HG03558 (cell line): Measurements from ENCODE around the gene LRRN4.
"Not testable (repeated sequence)": the region's sequence is repeated elsewhere in the genome, so short reads cannot be mapped to it uniquely, and the experiment has no call there.

Experiments
- ATAC-seq: cut with Tn5 transposase; IDR thresholded peaks from one replicate; pipeline ENCODE4 v1.9.1; 2021; ENCODE audit warnings: moderate number of reproducible peaks; ENCODE audit not compliant: unreplicated experiment; ENCODE audit errors: extremely low read depth

LRRN4 gene

DNA sequence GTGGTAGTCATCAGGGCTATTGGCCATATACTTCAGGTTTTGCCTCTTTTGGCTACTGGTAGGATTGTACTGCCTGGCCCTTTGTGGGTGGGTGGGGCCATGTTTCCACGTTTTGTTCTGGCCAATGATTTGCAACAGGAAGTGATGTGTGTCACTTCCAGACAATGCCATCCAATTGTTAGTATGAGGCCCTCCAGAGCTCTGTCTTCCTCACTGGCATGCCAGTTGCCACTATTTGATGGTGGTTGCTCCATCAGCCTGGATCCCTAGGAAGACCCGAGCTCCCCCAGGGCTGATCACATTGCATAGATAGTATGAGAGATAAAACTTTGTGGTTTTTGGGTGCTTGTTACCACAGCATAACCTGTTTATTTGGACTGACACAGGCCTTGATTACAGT lies 7.7 kb upstream of the LRRN4 start:
- no peak for ATAC-seq

DNA sequence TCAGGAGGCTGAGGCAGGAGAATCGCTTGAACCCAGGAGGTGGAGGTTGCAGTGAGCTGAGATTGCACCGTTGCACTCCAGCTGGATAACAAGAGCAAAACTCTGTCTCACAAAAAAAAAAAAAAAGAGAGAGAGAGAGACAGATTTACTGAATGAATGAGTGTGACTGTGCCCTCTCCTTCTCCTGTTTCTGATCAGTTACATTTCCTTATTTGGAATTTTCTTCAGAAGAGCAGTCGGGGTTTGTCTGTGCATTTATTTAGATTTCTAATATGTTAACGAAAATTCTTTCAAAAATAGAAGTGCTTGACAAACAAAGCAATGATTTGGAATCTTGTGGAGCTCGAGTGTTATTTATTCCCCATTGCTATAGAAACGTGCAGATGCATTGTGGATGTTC lies 6.4 kb upstream of the LRRN4 start:
- no peak for ATAC-seq

DNA sequence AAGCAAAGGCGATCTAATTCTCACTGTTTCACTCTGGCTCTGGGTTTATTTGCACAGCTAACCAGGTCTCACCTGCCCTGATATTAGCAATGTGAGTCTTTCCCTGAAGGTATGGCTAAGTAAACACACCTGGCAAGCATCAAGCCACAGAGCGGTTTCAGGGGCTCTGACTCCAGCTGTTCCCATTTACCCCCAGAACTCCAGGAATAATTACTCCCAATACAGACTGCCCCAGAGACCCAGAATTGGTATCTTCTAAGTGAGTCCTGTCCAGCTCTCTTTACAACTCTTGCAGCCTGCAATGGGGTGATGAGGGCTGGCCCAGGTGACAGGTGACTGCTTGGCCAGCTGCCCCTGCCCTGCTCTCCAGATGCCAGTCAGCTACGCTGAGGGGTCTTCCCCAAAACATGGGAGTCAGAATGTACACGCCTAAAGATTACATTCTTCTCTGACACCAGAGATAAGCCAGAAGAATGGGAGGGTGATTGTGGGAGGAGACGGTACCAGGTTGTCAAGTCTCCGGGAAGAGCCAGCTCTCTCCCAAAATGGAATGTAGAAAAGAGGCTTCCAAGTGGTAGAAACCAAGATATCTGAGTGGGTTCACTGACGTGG lies 4.9 kb upstream of the LRRN4 start:
- no peak for ATAC-seq

DNA sequence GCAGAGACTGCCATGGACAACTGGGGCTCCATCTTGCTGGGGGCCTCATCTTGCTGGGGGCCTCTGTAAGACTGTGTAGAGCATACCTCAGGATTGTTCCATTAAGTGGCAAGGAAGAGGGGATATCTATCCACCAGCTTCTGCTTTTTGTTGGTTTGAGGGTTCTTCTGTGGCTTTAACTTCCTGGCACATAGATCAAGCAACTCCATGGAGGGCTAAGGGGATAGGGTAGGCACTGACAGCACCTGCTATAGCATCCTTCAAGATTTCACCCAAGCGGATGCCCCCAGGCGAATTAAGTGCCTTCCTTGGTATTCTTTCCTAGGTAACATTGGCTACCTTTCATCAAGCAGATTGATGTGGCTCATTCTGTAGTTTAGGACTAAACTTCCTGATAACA lies 3.8 kb upstream of the LRRN4 start:
- no peak for ATAC-seq

DNA sequence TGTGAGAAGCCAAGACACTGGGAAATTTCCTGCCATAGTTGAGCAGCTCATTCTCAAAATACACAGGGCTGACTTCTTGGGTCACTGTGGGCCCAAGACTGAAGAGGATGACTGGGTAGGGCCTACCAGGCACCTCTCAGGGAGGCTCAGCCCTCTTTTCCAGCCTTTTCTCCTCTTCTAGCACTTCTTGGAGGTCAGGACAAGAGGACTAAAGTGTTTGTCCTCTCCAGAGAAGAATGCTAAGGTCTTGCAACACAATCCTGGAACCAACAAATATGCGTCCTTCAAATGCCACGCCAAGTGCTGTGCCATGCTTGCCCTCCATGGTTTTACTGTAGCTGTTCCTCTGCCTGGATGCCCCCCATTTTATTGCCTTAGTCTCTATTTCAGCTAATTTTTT lies 3.3 kb upstream of the LRRN4 start:
- no peak for ATAC-seq

DNA sequence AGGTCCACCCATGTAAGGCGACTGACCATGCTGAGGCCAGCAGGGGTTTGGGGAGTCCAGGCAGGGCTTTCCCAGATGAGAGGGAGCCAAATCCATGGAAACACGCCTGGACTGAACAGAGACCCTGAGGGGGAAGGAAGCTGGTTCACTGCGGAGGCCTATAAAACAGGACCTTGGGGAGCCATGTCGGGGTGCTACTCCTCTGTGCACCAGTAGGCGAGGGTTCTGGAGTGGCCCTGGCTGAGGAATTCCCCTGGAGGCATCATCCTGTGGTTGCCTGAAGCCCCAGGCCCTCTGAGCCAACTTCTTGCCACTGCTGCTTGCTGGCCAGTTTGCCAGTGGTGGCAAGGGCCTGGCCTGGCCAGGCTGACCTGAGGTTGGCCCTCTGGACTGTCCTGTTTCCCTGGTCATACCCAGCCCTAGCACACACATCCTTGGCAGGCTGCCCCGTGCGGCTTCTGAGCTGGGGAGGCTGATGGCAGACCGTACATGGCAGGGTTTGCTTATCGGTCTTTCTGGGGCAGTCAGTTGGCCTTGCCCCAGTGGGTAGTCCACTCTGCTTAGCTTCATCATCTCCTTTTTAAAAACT lies 2.2 kb upstream of the LRRN4 start:
- ATAC-seq, result no peak

DNA sequence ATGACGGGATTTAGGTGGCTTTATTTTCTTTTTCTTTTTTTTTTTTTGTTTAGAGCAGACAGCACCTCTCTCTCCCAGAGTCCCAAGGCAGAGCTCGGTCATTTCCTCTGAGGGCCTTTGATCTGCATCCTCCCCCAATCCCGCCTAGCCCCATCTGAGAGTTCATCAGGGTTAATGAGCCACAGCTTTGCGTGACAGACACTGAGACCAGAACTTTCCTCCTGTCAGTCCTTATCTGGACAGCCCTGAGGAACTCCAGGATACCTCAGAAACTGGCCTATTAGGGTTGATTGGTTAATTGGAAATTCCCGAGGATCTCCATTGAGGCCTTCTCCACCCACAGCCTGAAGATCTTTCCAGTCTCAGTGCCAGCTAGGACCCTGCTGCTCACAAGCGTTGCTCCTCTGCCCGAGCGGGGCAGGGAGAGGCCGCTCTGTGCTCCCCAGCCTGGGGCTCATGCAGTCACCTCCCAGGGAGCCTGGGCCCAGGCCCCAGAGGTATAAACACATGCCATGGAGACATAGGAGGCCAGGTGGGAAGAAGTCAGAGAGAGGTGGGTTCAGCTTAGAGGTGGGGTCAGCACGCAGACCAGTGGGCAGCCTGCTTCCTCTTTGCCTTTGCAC lies 1.4 kb upstream of the LRRN4 start:
- no peak for ATAC-seq

DNA sequence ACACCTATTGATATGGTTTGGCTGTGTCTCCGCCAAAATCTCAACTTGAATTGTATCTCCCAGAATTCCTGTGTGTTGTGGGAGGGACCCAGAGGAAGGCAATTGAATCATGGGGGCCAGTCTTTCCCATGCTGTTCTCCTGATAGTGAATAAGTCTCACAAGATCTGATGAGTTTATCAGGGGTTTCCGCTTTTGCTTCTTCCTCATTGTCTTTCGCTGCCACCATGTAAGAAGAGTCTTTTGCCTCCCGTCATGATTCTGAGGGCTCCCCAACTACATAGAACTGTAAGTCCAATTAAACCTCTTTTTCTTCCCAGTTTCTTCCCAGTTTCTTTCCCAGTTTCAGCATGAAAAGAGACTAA lies 810 bp upstream of the LRRN4 start:
- ATAC-seq, result not testable (repeated sequence)

DNA sequence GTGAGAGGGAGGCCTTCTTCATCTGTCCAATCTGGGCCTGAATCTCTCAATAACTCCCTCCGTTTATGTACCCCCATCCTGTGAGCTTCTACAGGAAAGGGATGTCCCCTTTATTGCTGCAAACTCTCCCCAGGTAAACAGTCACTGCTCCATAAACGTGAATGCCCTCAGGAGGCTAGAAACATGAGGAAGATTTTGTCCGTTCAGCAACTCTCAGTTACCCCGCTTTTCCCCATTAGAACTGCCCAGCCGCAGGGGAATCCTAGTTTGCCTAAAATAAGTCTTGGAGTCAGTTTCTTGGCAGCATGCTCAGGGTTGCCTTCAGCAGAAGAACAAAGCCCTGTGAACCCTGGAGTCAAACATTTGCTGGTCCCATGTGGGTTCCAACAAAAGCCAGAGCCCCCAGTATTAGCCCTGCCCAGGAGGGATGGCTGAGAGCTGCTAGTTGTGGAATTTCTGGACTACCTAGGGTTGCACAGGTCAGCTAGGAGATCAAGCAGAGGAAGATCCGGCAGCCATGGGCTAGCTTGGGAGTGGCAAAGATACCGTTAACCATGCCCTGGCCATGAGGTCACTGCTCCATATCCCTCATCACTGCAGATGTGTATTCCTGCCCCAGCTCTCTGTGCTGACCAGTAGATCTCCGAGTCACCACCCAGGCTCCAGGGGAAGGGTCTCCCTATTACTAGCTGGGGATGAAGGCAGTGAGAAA lies 640 bp downstream of the LRRN4 start:
- ATAC-seq, result no peak

DNA sequence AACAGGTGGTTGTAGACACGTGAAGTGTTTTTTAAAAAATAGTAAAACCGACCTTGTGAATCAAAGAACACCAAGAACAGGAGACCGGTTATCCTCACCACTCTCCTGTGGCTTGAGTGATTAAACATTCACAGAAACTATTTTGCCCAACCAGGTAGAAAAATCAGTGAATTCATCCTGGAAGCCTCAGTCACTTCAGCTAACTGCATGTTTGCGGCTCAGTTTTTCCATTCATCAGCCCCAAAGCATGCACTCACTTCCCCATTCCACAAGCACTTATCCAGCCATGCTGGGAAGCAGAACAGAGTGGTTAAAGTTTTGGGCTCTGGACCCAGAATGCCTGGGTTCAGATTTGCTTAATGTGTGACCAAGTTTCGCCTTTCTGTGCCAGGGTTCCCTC lies 2.4 kb downstream of the LRRN4 start:
- no peak for ATAC-seq

DNA sequence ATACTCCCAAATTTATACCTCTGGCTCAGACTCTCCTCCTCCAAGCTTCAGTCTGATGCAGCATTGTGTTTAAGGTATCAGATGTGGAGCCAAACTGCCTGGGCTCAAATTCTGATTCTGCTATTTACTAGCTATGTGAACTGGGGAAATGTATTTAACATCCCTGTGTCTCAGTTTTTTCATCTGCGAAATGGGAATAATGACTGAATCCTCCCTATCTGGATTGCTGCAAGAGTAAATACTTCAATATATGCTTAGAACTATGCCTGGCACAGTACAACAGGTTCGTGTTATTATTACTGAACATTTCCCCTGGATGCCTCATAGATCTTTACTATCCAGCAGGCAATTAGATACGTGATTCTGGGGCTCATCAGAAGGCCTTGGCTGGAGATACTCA lies 5.5 kb downstream of the LRRN4 start:
- ATAC-seq, result no peak

DNA sequence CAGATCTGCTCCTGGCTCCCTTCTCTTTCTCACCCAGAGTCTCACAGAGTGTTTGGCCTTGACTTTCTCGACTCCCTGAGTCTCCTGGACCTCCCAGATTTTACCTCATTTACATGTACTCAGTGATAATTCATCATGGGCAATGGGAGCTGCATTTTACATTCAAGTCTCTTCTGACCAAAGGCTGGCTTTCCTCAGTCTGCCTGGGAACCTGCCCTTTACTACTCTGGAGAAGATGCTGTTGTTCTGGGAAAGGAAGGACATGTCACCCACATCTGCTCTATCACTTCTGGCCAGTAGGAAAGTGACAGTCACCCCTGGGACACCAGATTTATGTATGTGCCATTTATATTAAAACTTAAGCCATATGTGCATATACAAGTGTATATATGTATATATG lies 7.4 kb downstream of the LRRN4 start:
- no peak for ATAC-seq

DNA sequence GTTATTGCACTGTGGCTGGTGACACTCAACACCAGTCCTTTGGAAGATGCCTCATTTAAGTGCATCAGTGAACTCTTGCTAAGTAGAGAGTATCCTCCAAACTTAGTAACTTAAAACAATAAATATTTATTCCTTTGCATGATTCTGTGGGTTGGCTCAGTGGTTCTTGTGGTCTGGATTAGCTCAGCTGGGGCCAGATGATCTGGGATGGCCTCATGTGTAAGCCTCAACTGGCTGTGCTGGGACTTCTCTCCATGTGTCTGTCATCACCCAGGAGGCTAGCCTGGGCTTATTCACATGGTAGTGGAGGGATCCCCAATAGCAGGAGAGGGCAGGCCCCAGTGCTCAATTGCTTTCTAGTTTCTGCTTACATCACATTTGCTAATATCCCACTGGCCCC lies 8.3 kb downstream of the LRRN4 start:
- ATAC-seq, result no peak

DNA sequence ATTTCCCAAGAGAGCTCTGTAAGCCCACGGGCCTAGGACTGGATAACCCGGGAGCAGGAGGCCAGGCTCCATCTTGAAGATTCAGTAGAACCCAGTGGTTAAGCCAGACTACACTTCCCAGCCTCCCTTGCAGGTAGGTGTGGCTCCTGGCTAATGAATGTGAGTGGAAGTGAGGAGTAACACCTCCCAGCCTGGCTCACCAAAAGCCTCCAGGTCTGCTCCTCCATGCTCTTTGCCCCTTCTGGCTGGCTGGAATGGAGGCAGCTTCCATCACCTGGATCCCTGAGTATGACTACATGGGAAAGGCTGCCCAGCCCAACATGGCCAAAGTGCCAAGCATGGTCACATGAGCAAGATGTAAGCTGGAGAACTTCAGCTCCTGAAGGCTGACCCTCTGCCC lies 9.7 kb downstream of the LRRN4 start:
- ATAC-seq, result no peak

DNA sequence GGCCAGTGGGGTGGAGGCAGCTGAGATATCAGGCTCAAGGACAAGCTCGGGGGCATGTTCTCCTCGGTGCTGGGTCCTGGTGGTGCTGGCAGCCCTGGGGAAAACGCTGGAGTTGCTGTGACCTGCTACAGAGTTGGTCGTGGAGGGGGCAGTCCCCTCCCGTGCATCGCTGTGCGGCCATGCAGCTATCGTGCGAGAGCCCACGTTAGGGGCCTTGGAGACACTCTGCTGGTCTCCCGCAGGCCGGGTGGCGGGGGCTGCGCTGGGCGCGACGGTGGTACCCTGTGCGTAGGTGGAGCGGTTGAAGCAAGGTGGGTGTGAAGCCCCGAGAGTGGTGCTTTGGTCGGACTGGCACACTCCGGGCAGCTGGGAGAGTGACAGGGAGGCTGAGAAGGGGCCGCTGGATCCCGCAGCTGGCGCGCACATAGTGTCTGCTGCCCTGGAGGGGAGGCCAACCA lies 12.0 kb downstream of the LRRN4 start:
- ATAC-seq, result no peak

DNA sequence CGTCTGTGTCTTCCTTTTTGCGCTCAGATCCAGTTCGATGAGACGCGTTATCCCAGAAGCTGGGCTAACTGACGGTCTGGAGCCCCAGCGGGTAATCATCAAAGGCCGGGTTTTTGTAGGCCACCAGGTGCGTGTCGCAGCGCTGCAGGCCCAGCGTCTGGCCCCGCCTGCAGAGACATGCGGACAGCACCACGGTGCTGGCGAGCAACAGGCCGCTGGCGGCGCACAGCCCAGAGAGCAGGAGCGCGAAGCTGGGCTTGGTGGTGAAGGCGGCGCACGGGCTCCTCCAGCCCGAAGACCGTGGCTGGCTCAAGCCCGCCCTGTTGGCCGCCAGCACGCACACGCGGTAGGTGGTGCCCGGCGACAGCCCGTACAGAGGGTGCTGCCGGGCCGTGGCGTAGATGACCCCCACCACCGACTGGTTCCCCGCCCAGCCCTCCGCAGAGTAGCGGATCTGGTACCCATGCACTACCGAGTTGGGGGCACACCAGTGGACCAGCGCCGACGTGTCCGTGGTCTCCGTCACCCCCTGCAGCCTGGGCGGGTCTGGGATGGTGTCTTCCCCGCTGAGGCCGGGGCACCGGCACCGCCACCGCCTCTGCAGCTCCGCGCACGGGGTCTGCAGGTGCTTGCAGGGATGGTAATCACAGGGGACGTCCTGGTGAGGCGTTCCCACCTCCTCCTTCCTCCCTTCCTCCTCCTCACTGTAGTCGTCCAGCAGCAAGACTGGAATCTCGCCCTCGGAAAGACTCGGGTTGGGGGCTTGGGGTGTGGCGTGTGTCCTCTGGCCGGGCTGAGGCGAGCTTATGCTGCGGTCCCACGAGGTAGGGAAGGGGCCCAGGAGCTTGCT lies 12.7 kb downstream of the LRRN4 start:
- no peak for ATAC-seq

DNA sequence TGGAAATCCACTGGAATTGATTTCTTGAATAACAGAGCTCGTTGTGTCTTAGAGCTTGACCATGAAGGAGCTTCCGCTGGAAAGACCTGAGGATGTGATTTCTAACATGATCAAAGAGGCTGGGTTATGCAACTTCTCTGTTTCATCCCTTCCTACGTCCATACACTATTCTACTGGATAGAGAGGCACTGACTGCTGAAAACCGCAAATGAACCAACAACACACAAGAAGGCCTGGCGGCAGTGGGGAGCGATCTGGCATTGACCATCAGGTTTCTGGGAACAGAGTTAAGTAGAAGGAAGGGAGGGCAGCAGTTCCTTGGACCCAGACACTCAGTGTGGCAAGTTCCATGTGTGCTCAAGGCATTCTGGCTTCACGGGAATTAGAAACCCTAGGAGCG lies 13.3 kb downstream of the LRRN4 start:
- no peak for ATAC-seq

DNA sequence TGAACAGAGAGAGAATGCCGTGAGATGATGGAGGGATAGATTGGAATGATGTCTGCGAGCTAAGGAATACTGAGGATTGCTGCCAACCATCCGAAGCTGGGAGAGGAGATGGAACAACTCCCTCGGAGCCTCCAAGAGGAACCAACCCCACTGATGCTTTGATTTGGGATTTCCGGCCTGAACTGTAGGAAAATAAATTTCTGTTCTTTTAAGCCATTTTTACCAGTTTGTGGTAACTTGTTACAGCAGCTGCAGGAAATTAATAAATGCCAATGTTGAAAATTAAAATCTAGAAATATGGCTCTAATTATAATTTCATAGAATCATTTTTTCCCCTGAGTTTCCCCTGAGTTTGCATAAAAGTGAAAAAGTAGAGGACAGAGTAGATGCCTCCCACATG lies 14.1 kb downstream of the LRRN4 start:
- ATAC-seq, result no peak

DNA sequence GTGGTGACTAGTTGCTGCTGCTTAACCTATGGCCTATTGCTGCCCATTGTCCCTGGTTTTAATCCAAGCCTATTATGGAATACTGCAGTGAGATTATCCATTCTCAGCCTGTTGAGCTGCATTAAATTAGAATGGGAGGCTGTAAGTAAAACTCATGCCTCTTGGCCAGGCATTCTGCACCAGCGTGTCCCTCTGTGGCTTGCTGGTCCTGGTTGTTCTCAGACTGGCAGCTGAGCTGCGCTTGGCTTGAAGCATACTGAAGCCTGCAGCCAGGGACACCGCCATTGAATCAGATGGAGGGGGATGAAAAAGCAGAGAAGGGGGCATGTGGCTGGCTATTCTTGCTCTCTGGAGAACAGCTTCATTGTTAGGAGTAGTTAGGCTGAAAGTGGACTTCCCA lies 15.6 kb downstream of the LRRN4 start:
- ATAC-seq, result no peak

DNA sequence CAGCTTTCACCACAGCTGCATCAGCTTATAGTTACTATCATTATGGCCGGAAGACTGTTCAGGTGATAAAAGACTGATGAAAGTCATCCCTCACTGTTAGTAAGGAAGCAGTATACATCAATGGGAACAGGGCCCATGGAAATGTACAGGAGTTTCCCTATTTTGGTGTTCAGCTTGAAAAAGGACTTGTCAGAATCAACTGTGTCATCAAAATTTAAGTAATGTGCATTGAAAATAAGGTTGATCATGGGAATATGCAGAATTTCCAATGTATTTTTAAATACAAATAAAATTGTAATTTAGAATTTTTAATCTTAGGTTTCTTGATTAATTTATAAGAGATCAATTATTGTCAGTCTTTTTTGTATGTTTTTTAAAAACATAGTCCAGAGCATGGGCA lies 16.8 kb downstream of the LRRN4 start:
- no peak for ATAC-seq

DNA sequence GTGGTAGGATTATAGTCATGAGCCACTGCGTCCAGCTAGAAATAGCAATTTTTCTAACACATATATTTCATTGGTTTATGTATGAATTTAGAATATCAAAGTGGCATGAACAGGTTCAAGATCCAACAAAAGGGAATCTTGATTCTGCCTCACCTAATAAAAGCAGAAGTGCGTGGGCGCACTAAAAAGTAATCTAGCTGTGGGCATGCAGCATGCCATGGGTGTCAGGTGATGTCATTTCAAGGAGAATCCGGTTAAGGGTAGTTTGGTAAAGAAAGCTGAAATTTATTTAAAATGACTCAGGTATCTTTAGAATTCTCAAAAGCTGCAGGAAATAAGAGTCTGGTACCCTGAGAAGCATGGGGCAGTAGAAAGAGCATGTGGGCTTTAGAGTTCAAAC lies 17.6 kb downstream of the LRRN4 start:
- no peak for ATAC-seq
